Activated T-cell treated with anti-CD3 and anti-CD28 coated beads for 1 hour (primary cell): ENCODE results near the gene SLC2A13.

Experiments
- DNase-seq: peaks from one replicate; pipeline ENCODE4 v3.0.0-alpha.2; 2020; ENCODE audit warnings: low read depth

The SLC2A13 gene

DNA sequence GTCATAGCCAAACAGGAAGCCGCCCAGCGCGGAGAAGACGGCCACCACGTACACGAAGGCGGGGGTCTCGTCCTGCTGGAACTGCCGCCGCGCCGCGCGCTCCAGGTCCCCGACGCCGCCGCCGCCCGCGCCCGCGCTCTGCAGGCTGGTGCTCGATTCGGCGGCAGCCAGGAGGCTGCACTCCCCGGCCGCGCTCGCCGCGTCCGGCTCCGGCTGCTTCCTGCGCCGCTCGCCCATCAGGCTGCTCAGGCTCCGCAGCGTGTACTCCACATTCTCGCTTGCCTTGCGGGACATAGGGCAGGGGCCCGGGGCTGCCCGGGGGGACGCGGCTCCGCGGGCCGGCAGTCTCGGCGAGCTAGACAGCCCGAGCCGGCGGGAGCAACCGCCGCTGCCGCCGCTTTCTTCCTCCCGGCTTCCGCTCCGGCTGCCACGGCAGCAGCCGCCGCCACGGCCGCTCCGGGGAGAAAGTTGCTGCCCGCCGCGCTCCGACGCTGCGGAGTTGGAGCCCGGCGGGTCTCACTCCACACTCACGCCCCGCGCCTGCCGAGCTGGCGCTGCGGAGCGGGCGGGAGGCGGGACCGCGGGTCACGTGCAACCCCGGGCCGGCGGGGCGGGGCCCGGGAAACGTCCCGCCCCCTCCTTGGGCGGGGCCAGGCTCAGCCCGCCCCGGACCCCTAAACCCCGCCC lies at the start of gene SLC2A13:
Gene SLC2A13 (minus strand): TSS at position 567 of the 687 bp plus-strand sequence. CDS start 273 bp downstream, at position 294.
- DNase-seq, result peak; percentile 67

DNA sequence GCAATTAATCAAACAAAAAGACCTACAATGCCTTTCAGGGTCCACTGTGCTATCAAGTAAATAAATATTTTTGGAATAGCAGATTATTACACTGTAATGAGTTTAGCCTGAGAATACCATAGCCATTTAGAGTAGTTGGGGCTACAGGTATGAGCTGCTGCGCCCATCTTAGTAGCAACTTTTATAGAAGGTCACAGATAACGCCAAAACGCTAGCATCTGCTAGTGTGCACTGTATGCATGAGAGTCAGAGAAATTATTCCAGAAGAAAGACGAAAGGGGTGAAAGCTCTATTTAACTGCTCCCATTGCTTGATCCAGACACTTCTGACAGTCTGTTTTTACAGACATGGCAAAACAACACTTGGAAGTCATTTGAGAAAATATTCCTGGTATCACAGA lies 48.5 kb upstream of the SLC2A13 start:
- DNase-seq, result no peak

DNA sequence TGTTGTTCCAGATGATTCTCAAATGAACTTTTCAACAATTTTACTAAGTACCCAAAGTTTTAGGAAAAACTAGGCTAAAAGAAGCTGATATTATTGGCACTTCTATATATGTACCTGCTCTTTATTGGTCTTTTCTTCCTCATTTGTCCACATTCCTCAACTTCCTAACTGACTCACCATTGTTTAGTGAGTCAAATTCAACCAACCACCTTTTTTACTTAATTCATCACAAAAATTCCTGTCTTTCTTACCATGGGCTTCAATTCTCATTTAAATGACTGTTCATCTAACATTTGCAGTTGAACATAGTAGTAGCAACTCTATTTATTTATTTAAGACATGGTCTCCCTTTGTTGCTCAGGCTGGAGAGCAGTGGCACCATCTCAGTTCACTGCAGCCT lies 47.6 kb upstream of the SLC2A13 start:
- DNase-seq, result no peak

DNA sequence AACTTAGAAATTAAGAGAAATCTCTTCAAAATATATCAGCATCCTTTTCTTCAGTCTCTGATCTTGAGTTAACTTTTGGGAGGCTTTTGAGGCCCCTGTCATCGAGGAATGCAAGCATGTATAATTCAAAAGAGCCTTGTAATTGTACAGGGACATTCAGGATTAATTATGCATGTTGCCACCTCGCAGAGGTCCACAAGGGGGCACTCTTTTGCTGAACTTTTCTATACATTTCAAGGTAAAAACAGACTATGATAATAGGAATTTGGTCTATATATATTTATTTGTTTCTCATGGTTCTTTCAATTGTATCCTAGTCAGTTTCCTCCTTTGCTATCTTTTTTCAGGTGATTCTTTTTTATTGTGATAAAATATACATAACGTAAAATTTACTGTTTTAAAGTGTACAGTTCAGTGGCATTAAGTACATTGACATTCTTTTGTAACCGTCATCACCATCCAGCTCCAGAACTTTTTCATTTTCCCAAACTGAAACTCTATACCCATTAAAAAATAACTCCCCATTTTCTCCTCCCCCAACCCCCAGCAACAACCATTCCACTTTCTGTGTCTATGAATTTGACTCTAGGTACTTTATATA lies 47.0 kb upstream of the SLC2A13 start:
- peak; percentile 16 for DNase-seq

DNA sequence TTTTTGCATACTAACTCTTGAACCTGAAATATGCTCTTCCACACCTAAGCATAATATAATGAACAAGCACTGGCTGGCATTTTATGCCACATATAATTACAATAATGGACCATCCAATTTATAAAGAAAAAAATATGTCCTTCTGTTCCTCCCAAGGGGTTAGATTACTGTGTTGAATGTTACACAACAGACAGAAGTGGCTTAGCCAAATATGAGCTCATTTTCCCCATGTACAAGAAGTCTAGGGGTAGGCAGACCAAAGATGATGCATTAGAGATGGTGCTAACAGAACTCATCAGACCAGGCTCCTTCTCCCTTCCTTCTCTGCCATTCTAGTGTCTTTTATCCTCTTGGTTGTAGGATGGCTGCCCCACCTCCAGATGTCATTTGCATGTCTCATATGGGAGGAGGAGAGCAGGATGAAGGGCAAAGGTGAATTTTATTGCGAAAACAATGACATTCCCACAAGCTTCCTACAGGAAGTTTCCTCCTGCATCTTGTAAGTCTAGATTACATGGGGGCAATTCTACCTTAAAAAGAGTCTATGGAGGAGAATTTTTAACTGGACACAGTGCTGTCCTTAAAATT lies 43.9 kb upstream of the SLC2A13 start:
- DNase-seq, result no peak

GRCh38 chr12:40146800-40147797 lies 41.2 kb upstream of the SLC2A13 start:
- DNase-seq, result no peak

DNA sequence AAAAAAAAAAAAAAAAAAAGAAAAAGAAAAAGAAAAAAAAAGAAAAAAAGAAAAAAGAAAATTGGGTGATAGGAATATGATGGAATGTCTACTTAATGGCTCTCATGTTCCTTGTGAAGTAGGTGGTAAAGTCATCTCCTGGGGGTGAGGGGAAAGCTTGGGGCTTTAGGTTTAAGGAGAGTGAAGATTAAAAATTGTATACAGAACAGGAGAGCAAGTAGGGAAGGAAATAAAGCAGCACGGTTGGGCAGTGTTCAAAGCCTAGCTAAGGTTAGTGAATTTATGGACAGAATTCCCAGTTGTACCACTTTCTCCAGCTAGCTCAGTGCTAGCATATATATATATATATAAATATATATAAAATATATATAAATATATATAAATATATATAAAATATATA lies 40.0 kb upstream of the SLC2A13 start:
- DNase-seq, result no peak

- no peak for DNase-seq
Measured at GRCh38 chr12:40144023-40144422, 38.1 kb upstream of the SLC2A13 start.

DNA sequence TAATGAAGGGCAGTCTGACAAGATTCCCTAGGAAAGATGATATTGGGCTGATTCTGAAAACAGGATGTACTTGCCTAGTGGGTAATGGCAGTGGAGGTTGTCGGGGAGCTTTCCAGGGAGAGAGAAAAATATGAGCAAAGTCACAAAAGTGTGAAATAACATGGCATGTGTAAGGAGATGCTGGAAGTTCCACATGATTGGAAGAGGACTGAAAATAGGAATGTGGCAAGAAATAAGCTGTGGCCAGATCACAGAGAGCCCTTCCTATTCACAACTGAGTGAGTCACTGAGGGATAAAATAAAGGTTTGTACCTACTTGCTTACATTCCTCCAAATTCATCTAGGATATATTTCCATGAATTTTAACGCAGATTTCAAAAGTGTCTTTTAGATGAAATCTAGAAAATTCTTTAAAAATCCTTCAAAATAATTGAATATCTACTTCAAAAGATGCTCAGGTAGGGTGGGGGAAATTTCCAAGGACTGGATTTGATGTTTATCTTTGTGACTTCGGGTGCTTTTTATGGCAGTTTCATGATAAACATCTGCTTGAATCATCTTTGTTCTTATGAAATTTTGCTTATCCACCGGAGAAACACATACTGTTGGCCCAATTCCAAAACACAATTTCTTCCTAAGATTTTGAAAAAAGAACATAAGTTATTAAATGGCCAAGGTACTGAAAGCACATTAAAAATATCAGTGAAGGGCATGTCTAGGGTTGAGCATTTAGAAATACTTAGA lies 36.3 kb upstream of the SLC2A13 start:
- DNase-seq, result no peak

DNA sequence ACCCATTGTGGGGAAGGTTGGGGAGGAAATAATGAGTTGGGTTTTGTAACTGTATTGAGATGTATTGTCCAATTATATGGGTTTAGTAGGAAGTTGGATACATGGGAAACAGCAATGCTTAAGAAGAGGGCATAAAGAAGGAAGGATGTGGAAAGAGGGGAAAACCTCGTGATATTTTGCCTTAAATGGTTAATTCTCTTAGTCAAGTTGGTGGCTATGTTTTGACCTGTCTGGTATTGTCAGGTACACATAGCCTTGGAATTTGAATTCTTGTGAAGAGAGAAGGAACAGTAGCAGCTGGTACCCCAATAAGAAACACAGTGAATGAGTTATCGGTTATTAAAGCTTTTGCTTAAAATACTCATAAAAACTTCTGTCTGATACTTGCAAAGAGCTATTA lies 32.6 kb upstream of the SLC2A13 start:
- no peak for DNase-seq

GRCh38 chr12:40137252-40137651 lies 31.4 kb upstream of the SLC2A13 start:
- DNase-seq, result no peak

DNA sequence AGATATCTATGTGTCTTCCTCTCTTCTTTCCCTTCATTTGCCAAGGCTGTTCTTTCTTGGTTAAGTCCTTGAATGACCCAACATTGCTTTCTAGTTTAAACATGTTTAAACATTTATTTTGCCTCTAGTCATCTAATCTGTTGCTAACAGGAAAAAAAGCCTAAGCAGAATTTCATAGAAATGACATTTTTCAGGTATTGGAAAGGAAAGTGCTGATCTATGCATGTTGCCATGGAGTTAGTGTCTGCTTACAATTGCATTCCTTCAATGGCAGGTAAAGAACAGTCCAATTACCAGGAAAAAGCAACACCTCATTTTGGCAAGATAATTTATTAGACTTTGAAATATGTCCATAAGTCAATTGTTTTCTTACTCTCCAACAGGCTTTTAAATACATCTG lies 21.5 kb upstream of the SLC2A13 start:
- DNase-seq, result no peak

- DNase-seq, result no peak
Measured at GRCh38 chr12:40123496-40123895, 17.6 kb upstream of the SLC2A13 start.

GRCh38 chr12:40122842-40123241 lies 17.0 kb upstream of the SLC2A13 start:
- no peak for DNase-seq

GRCh38 chr12:40117818-40118217 lies 11.9 kb upstream of the SLC2A13 start:
- no peak for DNase-seq

GRCh38 chr12:40110586-40110985 lies 4.7 kb upstream of the SLC2A13 start:
- no peak for DNase-seq

- DNase-seq, result no peak
Measured at GRCh38 chr12:40107803-40108620, 2.1 kb upstream of the SLC2A13 start.

- DNase-seq, result peak; percentile 93
Measured at GRCh38 chr12:40107098-40107802, 1.4 kb upstream of the SLC2A13 start.

GRCh38 chr12:40106655-40107054 lies 774 bp upstream of the SLC2A13 start:
- DNase-seq, result no peak

- DNase-seq, result no peak
Measured at GRCh38 chr12:40106202-40106533, 287 bp upstream of the SLC2A13 start.

GRCh38 chr12:40105265-40105514 lies 691 bp downstream of the SLC2A13 start:
- DNase-seq, result peak; percentile 3
